ENCODE data around the gene UBFD1. TPM values are rescaled to one million over a fixed set of nuclear protein-coding genes. Genes with fewer than 3 reads are reported as not detected.
A peak's percentile ranks its signal among the peaks of the same experiment; 100 is the strongest.
"Not testable (repeated sequence)": the region's sequence is repeated elsewhere in the genome, so short reads cannot be mapped to it uniquely, and the experiment has no call there.

Gene UBFD1
- polyA plus RNA-seq, 3 donors = 68.4 to 70.0 (median 69.8) TPM

- no peak for DNase-seq (ENCODE audit: low read depth in 3 of 3, low spot score in 2 of 3)
These were observed 7.2 kb downstream of the UBFD1 start for GRCh38 chr16:23564575-23565363.

- no peak for DNase-seq (ENCODE audit: low read depth in 3 of 3, low spot score in 2 of 3)
These were observed 9.2 kb downstream of the UBFD1 start for GRCh38 chr16:23566724-23567123.

GRCh38 chr16:23567602-23568001 is 10.1 kb downstream of the UBFD1 start:
- no peak for DNase-seq (ENCODE audit: low read depth in 3 of 3, low spot score in 2 of 3)

GRCh38 chr16:23570992-23571632 is 13.6 kb downstream of the UBFD1 start:
- no peak for DNase-seq (ENCODE audit: low read depth in 3 of 3, low spot score in 2 of 3)

GRCh38 chr16:23571895-23572294 is 14.4 kb downstream of the UBFD1 start:
- no peak for DNase-seq (ENCODE audit: low read depth in 3 of 3, low spot score in 2 of 3)

- DNase-seq (ENCODE audit: low read depth in 3 of 3, low spot score in 2 of 3) = no peak
These were observed 14.9 kb downstream of the UBFD1 start for GRCh38 chr16:23572394-23572793.

GRCh38 chr16:23573817-23574216 is 16.3 kb downstream of the UBFD1 start:
- no peak for DNase-seq (ENCODE audit: low read depth in 3 of 3, low spot score in 2 of 3)

GRCh38 chr16:23575834-23576233 is 18.3 kb downstream of the UBFD1 start:
- DNase-seq (ENCODE audit: low read depth in 3 of 3, low spot score in 2 of 3) = no peak

GRCh38 chr16:23577493-23577892 is 20.0 kb downstream of the UBFD1 start:
- no peak for DNase-seq (ENCODE audit: low read depth in 3 of 3, low spot score in 2 of 3)

- DNase-seq (ENCODE audit: low read depth in 3 of 3, low spot score in 2 of 3) = no peak
These were observed 20.7 kb downstream of the UBFD1 start for GRCh38 chr16:23578101-23578830.

- no peak for DNase-seq (ENCODE audit: low read depth in 3 of 3, low spot score in 2 of 3)
These were observed 21.8 kb downstream of the UBFD1 start for GRCh38 chr16:23579371-23579770.

GRCh38 chr16:23580391-23580790 is 22.9 kb downstream of the UBFD1 start:
- no peak for DNase-seq (ENCODE audit: low read depth in 3 of 3, low spot score in 2 of 3)

- no peak for DNase-seq (ENCODE audit: low read depth in 3 of 3, low spot score in 2 of 3)
These were observed 24.2 kb downstream of the UBFD1 start for GRCh38 chr16:23581764-23582163.

GRCh38 chr16:23583271-23583670 is 25.7 kb downstream of the UBFD1 start:
- DNase-seq (ENCODE audit: low read depth in 3 of 3, low spot score in 2 of 3) = not testable (repeated sequence)

GRCh38 chr16:23584186-23585076 is 26.9 kb downstream of the UBFD1 start:
- no peak for DNase-seq (ENCODE audit: low read depth in 3 of 3, low spot score in 2 of 3)

GRCh38 chr16:23587726-23588125 is 30.2 kb downstream of the UBFD1 start:
- DNase-seq (ENCODE audit: low read depth in 3 of 3, low spot score in 2 of 3) = no peak

GRCh38 chr16:23590181-23590580 is 32.7 kb downstream of the UBFD1 start:
- no peak for DNase-seq (ENCODE audit: low read depth in 3 of 3, low spot score in 2 of 3)

GRCh38 chr16:23594186-23594585 is 36.7 kb downstream of the UBFD1 start:
- no peak for DNase-seq (ENCODE audit: low read depth in 3 of 3, low spot score in 2 of 3)

- DNase-seq (ENCODE audit: low read depth in 3 of 3, low spot score in 2 of 3) = peak in 1 of 3 donors; percentile 4
These were observed 37.9 kb downstream of the UBFD1 start for GRCh38 chr16:23595246-23595950.

Data from right renal cortex interstitium (tissue), 3 donors.